HEK293 (cell line): ENCODE data around the gene LSM3.

Source experiments
- CTCF ChIA-PET: fragments of 350-600 bp; formaldehyde crosslinking; extraction: SDS; loops from one replicate; lab custom pipeline; 2021; ENCODE audit warnings: antibody characterized with exemption; lab: Yijun Ruan, JAX
- POLR2A ChIA-PET: fragments of 300-600 bp; formaldehyde crosslinking; extraction: SDS; loops from one replicate; lab custom pipeline; 2020; ENCODE audit warnings: antibody characterized with exemption, inconsistent platforms; lab: Yijun Ruan, JAX
- H3K27ac ChIP-seq: fragments of 200-500 bp; sonication (Bioruptor generic); 2 replicates; pipeline ENCODE4 v1.5.1; 2014; ENCODE audit warnings: low read depth, low read length, control low read depth, inconsistent platforms; ENCODE audit errors: extremely low read depth
- H3K36me3 ChIP-seq, 2 experiments: fragments of 200-500 bp in 1 of 2; sonication (Bioruptor generic) in 1 of 2; 1 replicate in 1 of 2; 2 replicates in 1 of 2; pipeline ENCODE4 v1.5.1; 2014 to 2017; ENCODE audit warnings: inconsistent platforms in 2 of 2, low read length in 2 of 2; ENCODE audit not compliant: control insufficient read depth in 2 of 2, insufficient read depth in 1 of 2
- H3K4me1 ChIP-seq: fragments of 200-500 bp; sonication (Bioruptor generic); 2 replicates; pipeline ENCODE4 v1.5.1; 2014; ENCODE audit warnings: mild to moderate bottlenecking, low read length, inconsistent platforms; ENCODE audit not compliant: control insufficient read depth, insufficient read depth
- H3K4me3 ChIP-seq: 2 replicates; pipeline ENCODE4 v1.5.1; 2011; ENCODE audit warnings: low read depth, mild to moderate bottlenecking, control low read depth, low read length, moderate library complexity
- H3K9me3 ChIP-seq: fragments of 200-500 bp; sonication (Bioruptor generic); 2 replicates; pipeline ENCODE4 v1.5.1; 2014; ENCODE audit warnings: low read depth, low read length, inconsistent platforms; ENCODE audit not compliant: control insufficient read depth, insufficient read depth
- TCF7L2 ChIP-seq: IDR thresholded peaks from 2 replicates; pipeline ENCODE4 v1.6.1; 2011; ENCODE audit warnings: low read depth, mild to moderate bottlenecking, inconsistent platforms, low read length, moderate library complexity, borderline replicate concordance
- ZNF140 ChIP-seq: fragments of 450-650 bp; formaldehyde crosslinking; IDR thresholded peaks from 2 replicates; pipeline ENCODE4 v1.5.1; 2016; ENCODE audit warnings: missing biosample characterization, missing genetic modification characterization
- ZNF146 ChIP-seq: fragments of 450-650 bp; formaldehyde crosslinking; IDR thresholded peaks from 2 replicates; pipeline ENCODE4 v1.5.1; 2016; ENCODE audit warnings: missing biosample characterization, missing genetic modification characterization
- ZNF211 ChIP-seq: fragments of 450-650 bp; formaldehyde crosslinking; IDR thresholded peaks from 2 replicates; pipeline ENCODE4 v1.5.1; 2016; ENCODE audit warnings: low read depth, missing biosample characterization, missing genetic modification characterization
- ZNF266 ChIP-seq: fragments of 450-650 bp; formaldehyde crosslinking; IDR thresholded peaks from 2 replicates; pipeline ENCODE4 v1.5.1; 2016; ENCODE audit warnings: missing biosample characterization, missing genetic modification characterization, low read depth
- ZNF274 ChIP-seq, 2 experiments: fragments of 200-500 bp in 1 of 2; fragments of 450-650 bp in 1 of 2; sonication (Bioruptor generic) in 1 of 2; formaldehyde crosslinking in 1 of 2; IDR thresholded peaks; 2 replicates each; pipeline versions ENCODE4 v1.5.1 to v1.6.1; 2014 to 2016; ENCODE audit warnings: borderline replicate concordance in 1 of 2, inconsistent platforms in 1 of 2, low read length in 1 of 2, missing biosample characterization in 1 of 2, missing genetic modification characterization in 1 of 2
- ZNF394 ChIP-seq: fragments of 450-650 bp; formaldehyde crosslinking; IDR thresholded peaks from 2 replicates; pipeline ENCODE4 v1.5.1; 2016; ENCODE audit warnings: missing biosample characterization, missing genetic modification characterization, mild to moderate bottlenecking, moderate library complexity, borderline replicate concordance
- ZNF398 ChIP-seq: fragments of 450-650 bp; formaldehyde crosslinking; IDR thresholded peaks from 2 replicates; pipeline ENCODE4 v1.5.1; 2017; ENCODE audit warnings: missing biosample characterization, missing genetic modification characterization
- ZNF558 ChIP-seq: fragments of 450-650 bp; formaldehyde crosslinking; IDR thresholded peaks from 2 replicates; pipeline ENCODE4 v1.5.1; 2016; ENCODE audit warnings: missing biosample characterization, missing genetic modification characterization
- ZNF621 ChIP-seq: fragments of 450-650 bp; formaldehyde crosslinking; IDR thresholded peaks from 2 replicates; pipeline ENCODE4 v1.5.1; 2017; ENCODE audit warnings: missing biosample characterization, missing genetic modification characterization
- ZNF658 ChIP-seq: fragments of 450-650 bp; formaldehyde crosslinking; IDR thresholded peaks from 2 replicates; pipeline ENCODE4; 2016; ENCODE audit warnings: missing biosample characterization, missing genetic modification characterization
- ZNF791 ChIP-seq: fragments of 450-650 bp; formaldehyde crosslinking; IDR thresholded peaks from 2 replicates; pipeline ENCODE4 v1.5.1; 2016; ENCODE audit warnings: missing biosample characterization, missing genetic modification characterization
- ZNF843 ChIP-seq: fragments of 450-650 bp; formaldehyde crosslinking; IDR thresholded peaks from 2 replicates; pipeline ENCODE4 v1.5.1; 2016; ENCODE audit warnings: missing biosample characterization, missing genetic modification characterization
- TF ChIP-seq, protein P1 (sequence below): fragments of 450-650 bp; formaldehyde crosslinking; IDR thresholded peaks from 2 replicates; pipeline ENCODE4 v1.5.1; 2016; ENCODE audit warnings: missing biosample characterization, missing genetic modification characterization, borderline replicate concordance

Gene LSM3

GRCh38 chr3:14220933-14221332 lies 42.3 kb downstream of the LSM3 start:
- Histone ChIP-seq H3K4me3 (no peak overlapping the region), H3K4me1 (no peaks in the 10 kb centered on the region), H3K27ac (no peak overlapping the region), H3K36me3 (no peaks in the 10 kb centered on the region), H3K9me3 (no peaks in the 10 kb centered on the region)
- POLR2A ChIA-PET, result interaction anchor here (0.6 kb wide), 1 partner anchor 377 kb away, joined by 3 read pairs; no protein-coding TSS in a partner anchor
- CTCF ChIA-PET, result no interaction called here
- TF ChIP-seq, protein P1, sequence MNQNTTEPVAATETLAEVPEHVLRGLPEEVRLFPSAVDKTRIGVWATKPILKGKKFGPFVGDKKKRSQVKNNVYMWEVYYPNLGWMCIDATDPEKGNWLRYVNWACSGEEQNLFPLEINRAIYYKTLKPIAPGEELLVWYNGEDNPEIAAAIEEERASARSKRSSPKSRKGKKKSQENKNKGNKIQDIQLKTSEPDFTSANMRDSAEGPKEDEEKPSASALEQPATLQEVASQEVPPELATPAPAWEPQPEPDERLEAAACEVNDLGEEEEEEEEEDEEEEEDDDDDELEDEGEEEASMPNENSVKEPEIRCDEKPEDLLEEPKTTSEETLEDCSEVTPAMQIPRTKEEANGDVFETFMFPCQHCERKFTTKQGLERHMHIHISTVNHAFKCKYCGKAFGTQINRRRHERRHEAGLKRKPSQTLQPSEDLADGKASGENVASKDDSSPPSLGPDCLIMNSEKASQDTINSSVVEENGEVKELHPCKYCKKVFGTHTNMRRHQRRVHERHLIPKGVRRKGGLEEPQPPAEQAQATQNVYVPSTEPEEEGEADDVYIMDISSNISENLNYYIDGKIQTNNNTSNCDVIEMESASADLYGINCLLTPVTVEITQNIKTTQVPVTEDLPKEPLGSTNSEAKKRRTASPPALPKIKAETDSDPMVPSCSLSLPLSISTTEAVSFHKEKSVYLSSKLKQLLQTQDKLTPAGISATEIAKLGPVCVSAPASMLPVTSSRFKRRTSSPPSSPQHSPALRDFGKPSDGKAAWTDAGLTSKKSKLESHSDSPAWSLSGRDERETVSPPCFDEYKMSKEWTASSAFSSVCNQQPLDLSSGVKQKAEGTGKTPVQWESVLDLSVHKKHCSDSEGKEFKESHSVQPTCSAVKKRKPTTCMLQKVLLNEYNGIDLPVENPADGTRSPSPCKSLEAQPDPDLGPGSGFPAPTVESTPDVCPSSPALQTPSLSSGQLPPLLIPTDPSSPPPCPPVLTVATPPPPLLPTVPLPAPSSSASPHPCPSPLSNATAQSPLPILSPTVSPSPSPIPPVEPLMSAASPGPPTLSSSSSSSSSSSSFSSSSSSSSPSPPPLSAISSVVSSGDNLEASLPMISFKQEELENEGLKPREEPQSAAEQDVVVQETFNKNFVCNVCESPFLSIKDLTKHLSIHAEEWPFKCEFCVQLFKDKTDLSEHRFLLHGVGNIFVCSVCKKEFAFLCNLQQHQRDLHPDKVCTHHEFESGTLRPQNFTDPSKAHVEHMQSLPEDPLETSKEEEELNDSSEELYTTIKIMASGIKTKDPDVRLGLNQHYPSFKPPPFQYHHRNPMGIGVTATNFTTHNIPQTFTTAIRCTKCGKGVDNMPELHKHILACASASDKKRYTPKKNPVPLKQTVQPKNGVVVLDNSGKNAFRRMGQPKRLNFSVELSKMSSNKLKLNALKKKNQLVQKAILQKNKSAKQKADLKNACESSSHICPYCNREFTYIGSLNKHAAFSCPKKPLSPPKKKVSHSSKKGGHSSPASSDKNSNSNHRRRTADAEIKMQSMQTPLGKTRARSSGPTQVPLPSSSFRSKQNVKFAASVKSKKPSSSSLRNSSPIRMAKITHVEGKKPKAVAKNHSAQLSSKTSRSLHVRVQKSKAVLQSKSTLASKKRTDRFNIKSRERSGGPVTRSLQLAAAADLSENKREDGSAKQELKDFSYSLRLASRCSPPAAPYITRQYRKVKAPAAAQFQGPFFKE (tag by site-specific recombination), result no peak
- TF ChIP-seq ZNF791 (tag by site-specific recombination) (no peak), ZNF140 (tag by site-specific recombination) (no peak), ZNF621 (tag by site-specific recombination) (no peak), ZNF211 (tag by site-specific recombination) (no peak), ZNF266 (tag by site-specific recombination) (no peak), ZNF274 (IDR thresholded peaks at IDR 0.05; ENCODE audit: low read length) (no peak), ZNF274 (tag by site-specific recombination; IDR thresholded peaks at IDR 0.05; ENCODE audit: borderline replicate concordance) (no peak)

GRCh38 chr3:14221902-14222301 lies 43.3 kb downstream of the LSM3 start:
- no peaks in the 10 kb centered on the region for H3K4me1 ChIP-seq
- H3K9me3 ChIP-seq, result no peaks in the 10 kb centered on the region
- H3K27ac ChIP-seq, result no peak overlapping the region
- H3K36me3 ChIP-seq, result no peaks in the 10 kb centered on the region
- peak; percentile 100 for TF ChIP-seq ZNF558 (tag by site-specific recombination)
- TF ChIP-seq ZNF658 (tag by site-specific recombination), result no peak
- no peak for TF ChIP-seq ZNF398 (tag by site-specific recombination)
- no peak for TF ChIP-seq ZNF146 (tag by site-specific recombination)
- TF ChIP-seq TCF7L2, result no peak
- CTCF ChIA-PET, result interaction anchor here (0.7 to 2.6 kb wide), 3 partner anchors 18 to 183 kb away, joined by 3 to 19 read pairs (median 3); no protein-coding TSS in a partner anchor
- POLR2A ChIA-PET, result no interaction called here
- H3K4me3 ChIP-seq, result no peak overlapping the region

DNA sequence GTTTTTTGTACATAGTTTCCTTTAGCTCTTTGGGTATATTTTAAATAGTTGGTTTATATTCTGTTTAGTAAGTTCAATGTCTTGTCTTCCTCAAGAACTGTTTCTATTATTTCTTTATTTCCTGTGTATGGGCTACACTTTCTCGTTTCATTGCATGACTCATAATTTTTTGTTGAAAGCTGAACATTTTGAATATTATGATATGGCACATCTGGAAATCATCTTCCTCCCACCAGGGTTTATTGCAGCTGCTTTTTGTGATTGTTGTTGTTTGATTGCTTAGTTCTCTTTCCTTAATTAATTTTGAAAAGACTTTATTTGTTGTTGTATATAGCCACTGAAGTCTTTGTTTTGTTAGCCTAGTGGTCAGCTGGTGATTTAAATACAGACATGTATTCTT lies 43.8 kb downstream of the LSM3 start:
- H3K9me3 ChIP-seq, result no peaks in the 10 kb centered on the region
- no peak overlapping the region for H3K4me3 ChIP-seq
- no peak overlapping the region for H3K27ac ChIP-seq
- H3K4me1 ChIP-seq, result no peaks in the 10 kb centered on the region
- TF ChIP-seq ZNF394 (tag by site-specific recombination) (no peak), ZNF843 (tag by site-specific recombination) (no peak)
- CTCF ChIA-PET, result interaction anchor here (0.6 to 2.6 kb wide), 3 partner anchors 8 to 328 kb away, joined by 3 to 19 read pairs (median 3); no protein-coding TSS in a partner anchor
- POLR2A ChIA-PET, result no interaction called here
- H3K36me3 ChIP-seq, result no peaks in the 10 kb centered on the region
